RWPE2 (cell line): ENCODE data around the gene PLPPR5.

Source experiments
- ATAC-seq: fragments of 200-7000 bp; cut with Tn5 transposase; 3 replicates; pipeline ENCODE4 v1.9.1; 2021; ENCODE audit warnings: low read depth
- DNase-seq: peaks from one replicate; pipeline ENCODE4 v3.0.0-alpha.2; 2020; ENCODE audit warnings: low spot score
- H3K27ac ChIP-seq: fragments of 450-650 bp; 2 replicates; pipeline ENCODE4 v1.5.1; 2017; ENCODE audit warnings: mild to moderate bottlenecking; ENCODE audit not compliant: poor library complexity, severe bottlenecking
- H3K27me3 ChIP-seq: fragments of 250-450 bp; sonication (Bioruptor Pico); 2 replicates; pipeline ENCODE4 v1.5.1; 2021; ENCODE audit warnings: mild to moderate bottlenecking, moderate library complexity; ENCODE audit not compliant: insufficient read depth, poor library complexity, severe bottlenecking
- H3K36me3 ChIP-seq: fragments of 250-450 bp; sonication (Bioruptor Pico); 2 replicates; pipeline ENCODE4 v1.5.1; 2020; ENCODE audit warnings: low read depth, mild to moderate bottlenecking, moderate library complexity
- H3K4me1 ChIP-seq: fragments of 250-450 bp; sonication (Bioruptor Pico); 2 replicates; pipeline ENCODE4 v1.5.1; 2021; ENCODE audit warnings: mild to moderate bottlenecking, moderate library complexity; ENCODE audit not compliant: insufficient read depth, poor library complexity, severe bottlenecking
- H3K4me3 ChIP-seq: fragments of 250-450 bp; sonication (Bioruptor Pico); 2 replicates; pipeline ENCODE4 v1.5.1; 2021; ENCODE audit warnings: mild to moderate bottlenecking, moderate library complexity; ENCODE audit not compliant: severe bottlenecking
- H3K9me3 ChIP-seq: fragments of 250-450 bp; sonication (Bioruptor Pico); 2 replicates; pipeline ENCODE4 v1.5.1; 2021; ENCODE audit warnings: mild to moderate bottlenecking, moderate library complexity; ENCODE audit not compliant: severe bottlenecking
- CTCF ChIP-seq: fragments of 450-650 bp; IDR thresholded peaks from one replicate; pipeline ENCODE4 v1.5.1; 2017; ENCODE audit warnings: mild to moderate bottlenecking, moderate library complexity; ENCODE audit not compliant: poor library complexity, severe bottlenecking

Gene PLPPR5

GRCh38 chr1:98963064-98963758 lies 41.5 kb downstream of the PLPPR5 start:
- Histone ChIP-seq H3K27me3 (no peaks in the 10 kb centered on the region), H3K9me3 (no peaks in the 10 kb centered on the region), H3K4me1 (no peaks in the 10 kb centered on the region), H3K4me3 (no peak overlapping the region), H3K36me3 (no peaks in the 10 kb centered on the region), H3K27ac (no peak overlapping the region)
- ATAC-seq (no peak), DNase-seq (no peak)
- TF ChIP-seq CTCF: no peak

GRCh38 chr1:98962156-98962555 lies 42.5 kb downstream of the PLPPR5 start:
- no peak for TF ChIP-seq CTCF
- ATAC-seq: no peak; the same call in 2 of the 3 replicates
- H3K36me3 ChIP-seq: no peaks in the 10 kb centered on the region
- no peaks in the 10 kb centered on the region for H3K27me3 ChIP-seq
- no peak overlapping the region for H3K4me3 ChIP-seq
- H3K9me3 ChIP-seq: no peaks in the 10 kb centered on the region
- no peak for DNase-seq
- no peak overlapping the region for H3K27ac ChIP-seq
- H3K4me1 ChIP-seq: no peaks in the 10 kb centered on the region

DNA sequence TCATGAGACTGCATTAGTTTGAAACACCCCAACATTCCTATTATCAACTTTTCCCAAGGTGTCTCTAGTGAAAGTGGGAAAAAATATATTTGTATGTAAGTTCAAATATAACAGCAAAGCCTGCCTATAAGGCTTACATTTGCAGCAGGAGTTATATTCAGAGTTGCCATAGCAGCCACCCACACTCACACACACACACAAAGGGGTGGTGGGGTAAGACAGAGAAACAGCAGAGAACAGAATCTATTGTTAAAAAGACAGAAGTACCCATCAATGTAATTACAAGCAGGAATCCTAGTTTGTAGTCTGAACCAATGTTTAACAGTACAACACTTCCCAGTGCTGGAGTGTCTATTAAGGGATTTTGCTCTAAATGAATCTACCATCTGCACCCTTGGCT lies 55.0 kb downstream of the PLPPR5 start:
- no peak for TF ChIP-seq CTCF
- H3K4me1 ChIP-seq: no peaks in the 10 kb centered on the region
- H3K27ac ChIP-seq: no peak overlapping the region
- H3K27me3 ChIP-seq: no peaks in the 10 kb centered on the region
- ATAC-seq (no peak), DNase-seq (no peak)
- H3K4me3 ChIP-seq: no peak overlapping the region
- H3K9me3 ChIP-seq: no peaks in the 10 kb centered on the region
- H3K36me3 ChIP-seq: no peaks in the 10 kb centered on the region

GRCh38 chr1:98949166-98949565 lies 55.5 kb downstream of the PLPPR5 start:
- ATAC-seq (no peak), DNase-seq (no peak)
- no peak overlapping the region for H3K4me3 ChIP-seq
- H3K4me1 ChIP-seq: no peaks in the 10 kb centered on the region
- no peaks in the 10 kb centered on the region for H3K9me3 ChIP-seq
- no peaks in the 10 kb centered on the region for H3K27me3 ChIP-seq
- H3K27ac ChIP-seq: no peak overlapping the region
- no peaks in the 10 kb centered on the region for H3K36me3 ChIP-seq
- TF ChIP-seq CTCF: no peak

- no peak for TF ChIP-seq CTCF
- no peaks in the 10 kb centered on the region for H3K27me3 ChIP-seq
These were observed 57.6 kb downstream of the PLPPR5 start for GRCh38 chr1:98947071-98947470.

More at GRCh38 chr1:98947071-98947470, 57.6 kb downstream of the PLPPR5 start:
- Histone ChIP-seq H3K9me3 (no peaks in the 10 kb centered on the region), H3K27ac (no peak overlapping the region), H3K36me3 (no peaks in the 10 kb centered on the region), H3K4me1 (no peaks in the 10 kb centered on the region), H3K4me3 (no peak overlapping the region)
- DNase-seq (no peak), ATAC-seq (no peak)
